Measurements from ENCODE around the gene GID4. TPM values are rescaled to one million over a fixed set of nuclear protein-coding genes. Genes with fewer than 3 reads are reported as not detected.

The GID4 gene
- total RNA-seq, 3 donors from 2014 or later, result 5.8 to 24.4 (median 5.8) TPM

- intact Hi-C loops (cut with DNase I, micrococcal nuclease), result loop anchor here (10.0 kb wide), 2 partner anchors 47 to 357 kb away; no protein-coding TSS in a partner anchor
- no peaks in the 10 kb centered on the region for H3K9me3 ChIP-seq
- no peak for DNase-seq
- ATAC-seq, result no peak
- TF ChIP-seq, protein P1, sequence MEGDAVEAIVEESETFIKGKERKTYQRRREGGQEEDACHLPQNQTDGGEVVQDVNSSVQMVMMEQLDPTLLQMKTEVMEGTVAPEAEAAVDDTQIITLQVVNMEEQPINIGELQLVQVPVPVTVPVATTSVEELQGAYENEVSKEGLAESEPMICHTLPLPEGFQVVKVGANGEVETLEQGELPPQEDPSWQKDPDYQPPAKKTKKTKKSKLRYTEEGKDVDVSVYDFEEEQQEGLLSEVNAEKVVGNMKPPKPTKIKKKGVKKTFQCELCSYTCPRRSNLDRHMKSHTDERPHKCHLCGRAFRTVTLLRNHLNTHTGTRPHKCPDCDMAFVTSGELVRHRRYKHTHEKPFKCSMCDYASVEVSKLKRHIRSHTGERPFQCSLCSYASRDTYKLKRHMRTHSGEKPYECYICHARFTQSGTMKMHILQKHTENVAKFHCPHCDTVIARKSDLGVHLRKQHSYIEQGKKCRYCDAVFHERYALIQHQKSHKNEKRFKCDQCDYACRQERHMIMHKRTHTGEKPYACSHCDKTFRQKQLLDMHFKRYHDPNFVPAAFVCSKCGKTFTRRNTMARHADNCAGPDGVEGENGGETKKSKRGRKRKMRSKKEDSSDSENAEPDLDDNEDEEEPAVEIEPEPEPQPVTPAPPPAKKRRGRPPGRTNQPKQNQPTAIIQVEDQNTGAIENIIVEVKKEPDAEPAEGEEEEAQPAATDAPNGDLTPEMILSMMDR (IDR thresholded peaks at IDR 0.05), result no peak
- H3K4me3 ChIP-seq, result no peak overlapping the region
- H3K36me3 ChIP-seq (ENCODE audit: low read depth), result no peaks in the 10 kb centered on the region
- H3K4me1 ChIP-seq (ENCODE audit: low read depth), result no peaks in the 10 kb centered on the region
Measured at GRCh38 chr17:18031955-18032354, 7.3 kb upstream of the GID4 start.

DNA sequence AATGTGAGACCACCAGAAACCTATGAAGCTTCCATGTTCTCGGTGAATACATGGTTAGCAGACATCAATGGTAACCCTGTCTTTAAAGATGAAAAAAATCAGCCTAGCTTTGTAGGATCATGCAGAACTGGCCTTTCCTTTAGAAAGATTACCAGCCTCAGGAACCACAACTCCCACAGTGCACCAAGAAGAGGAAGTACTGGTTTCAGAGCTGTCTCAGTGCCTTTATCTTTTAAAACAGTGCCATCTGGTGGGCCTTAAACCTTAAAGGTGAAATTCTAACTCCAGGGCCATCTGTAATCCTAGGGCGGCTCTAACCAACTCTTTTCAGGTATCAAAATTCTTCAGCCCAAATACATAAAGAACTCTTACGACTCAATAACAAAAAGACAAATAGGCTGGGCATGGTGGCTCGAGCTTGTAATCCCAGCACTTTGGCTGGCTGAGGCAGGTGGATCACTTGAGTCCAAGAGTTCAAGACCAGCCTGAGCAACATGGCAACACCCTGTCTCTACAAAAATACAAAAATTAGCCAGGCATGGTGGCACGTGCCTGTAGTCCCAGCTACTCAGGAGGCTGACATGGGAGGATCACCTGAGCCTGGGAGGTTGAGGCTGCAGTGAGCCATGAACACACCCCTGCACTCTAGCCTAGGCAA is 5.6 kb upstream of the GID4 start:
- ATAC-seq (peak; percentile 97), DNase-seq (peak in 1 of 3 donors; percentile 85)
- Histone ChIP-seq H3K36me3 (ENCODE audit: low read depth) (no peaks in the 10 kb centered on the region), H3K4me1 (ENCODE audit: low read depth) (peaks cover 11% of the 10 kb centered on the region), H3K4me3 (no peak overlapping the region), H3K9me3 (no peaks in the 10 kb centered on the region)
- TF ChIP-seq, protein P1 (IDR thresholded peaks at IDR 0.05), result no peak
- intact Hi-C loops (cut with DNase I, micrococcal nuclease), result loop anchor here (10.0 kb wide), 2 partner anchors 49 to 359 kb away; no protein-coding TSS in a partner anchor

GRCh38 chr17:18035704-18036103 is 3.5 kb upstream of the GID4 start:
- peaks cover 18% of the 10 kb centered on the region for H3K4me1 ChIP-seq (ENCODE audit: low read depth)
- TF ChIP-seq, protein P1 (IDR thresholded peaks at IDR 0.05), result no peak
- no peak overlapping the region for H3K4me3 ChIP-seq
- no peak for ATAC-seq
- intact Hi-C loops (cut with DNase I, micrococcal nuclease), result loop anchor here (10.0 kb wide), 2 partner anchors 51 to 361 kb away; no protein-coding TSS in a partner anchor
- H3K36me3 ChIP-seq (ENCODE audit: low read depth), result no peaks in the 10 kb centered on the region
- DNase-seq, result no peak
- H3K9me3 ChIP-seq, result no peaks in the 10 kb centered on the region

DNA sequence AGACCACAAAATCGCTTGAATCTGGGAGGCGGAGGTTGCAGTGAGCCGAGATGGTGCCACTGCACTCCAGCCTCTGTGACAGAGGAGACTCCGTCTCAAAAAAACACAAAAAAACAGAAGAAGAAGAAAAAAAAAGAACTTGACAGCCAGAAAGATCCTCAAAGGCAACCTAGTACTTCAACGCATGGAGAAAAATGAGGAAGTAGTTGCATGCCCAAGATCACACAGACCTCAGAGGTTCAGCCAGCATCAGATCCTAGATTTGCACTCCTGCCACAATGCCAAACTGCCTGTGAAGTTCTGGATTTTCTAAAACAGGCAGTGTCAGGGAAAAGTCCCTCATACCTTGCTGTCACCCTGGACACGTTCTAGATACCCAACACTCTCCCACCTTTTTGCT is 1.7 kb upstream of the GID4 start:
- TF ChIP-seq, protein P1 (IDR thresholded peaks at IDR 0.05), result no peak
- Histone ChIP-seq H3K9me3 (no peaks in the 10 kb centered on the region), H3K36me3 (ENCODE audit: low read depth) (no peaks in the 10 kb centered on the region), H3K4me3 (no peak overlapping the region), H3K4me1 (ENCODE audit: low read depth) (peaks cover 18% of the 10 kb centered on the region)
- no peak for DNase-seq
- intact Hi-C loops (cut with DNase I, micrococcal nuclease), result loop anchor here (10.0 kb wide), 2 partner anchors 53 to 363 kb away; no protein-coding TSS in a partner anchor
- no peak for ATAC-seq

- DNase-seq, result no peak
- ATAC-seq, result peak; percentile 0
- Histone ChIP-seq H3K4me3 (peak overlapping the region; percentile 77), H3K36me3 (ENCODE audit: low read depth) (no peaks in the 10 kb centered on the region), H3K9me3 (no peaks in the 10 kb centered on the region), H3K4me1 (ENCODE audit: low read depth) (peaks cover 18% of the 10 kb centered on the region)
- TF ChIP-seq, protein P1 (IDR thresholded peaks at IDR 0.05), result no peak
- intact Hi-C loops (cut with DNase I, micrococcal nuclease), result loop anchor here (10.0 kb wide), 2 partner anchors 53 to 363 kb away; no protein-coding TSS in a partner anchor
Measured at GRCh38 chr17:18038149-18038850, 908 bp upstream of the GID4 start.

Data from mucosa of descending colon (tissue), 3 donors.